GM06990 (cell line): Measurements from ENCODE around the gene PPP1R3F.

Source experiments
- DNase-seq: peaks from one replicate; pipeline ENCODE4 v3.0.0-alpha.2; 2011; ENCODE audit not compliant: insufficient read length; ENCODE audit errors: extremely low read depth
- H3K27me3 ChIP-seq: replicated peaks from 2 replicates; pipeline ENCODE4 v1.6.0; 2011; ENCODE audit warnings: low read length; ENCODE audit not compliant: control insufficient read depth, insufficient read depth
- H3K36me3 ChIP-seq: 2 replicates; pipeline ENCODE4 v1.5.1; 2011; ENCODE audit warnings: low read length; ENCODE audit not compliant: control insufficient read depth, insufficient read depth
- H3K4me3 ChIP-seq: replicated peaks from 2 replicates; pipeline ENCODE4 v1.5.1; 2011; ENCODE audit warnings: low read depth, mild to moderate bottlenecking, control low read depth, low read length
- CTCF ChIP-seq: IDR thresholded peaks from 2 replicates; pipeline ENCODE4 v1.5.1; 2011; ENCODE audit warnings: low read length, control low read depth, mild to moderate bottlenecking, inconsistent platforms; ENCODE audit not compliant: insufficient read depth, poor library complexity, severe bottlenecking

The PPP1R3F gene

GRCh38 chrX:49269010-49269766, 405 bp upstream of the PPP1R3F start:
- peak; percentile 94 for DNase-seq
- H3K36me3 ChIP-seq = no peaks in the 10 kb centered on the region; the same call in 1 of the 2 replicates
- H3K4me3 ChIP-seq = peak overlapping the region; percentile 71
- no peak for TF ChIP-seq CTCF
- H3K27me3 ChIP-seq = no peaks in the 10 kb centered on the region

GRCh38 chrX:49270249-49270921, 792 bp downstream of the PPP1R3F start:
- Histone ChIP-seq H3K36me3 (no peaks in the 10 kb centered on the region; the same call in 1 of the 2 replicates), H3K27me3 (no peaks in the 10 kb centered on the region), H3K4me3 (peak overlapping the region; percentile 73)
- no peak for TF ChIP-seq CTCF
- peak; percentile 30 for DNase-seq

GRCh38 chrX:49271341-49271740, 1.7 kb downstream of the PPP1R3F start:
- Histone ChIP-seq H3K27me3 (no peaks in the 10 kb centered on the region), H3K36me3 (no peaks in the 10 kb centered on the region; the same call in 1 of the 2 replicates), H3K4me3 (peak overlapping the region; percentile 73; the same call in 1 of the 2 replicates)
- no peak for TF ChIP-seq CTCF
- DNase-seq = no peak

GRCh38 chrX:49272421-49272820, 2.8 kb downstream of the PPP1R3F start:
- Histone ChIP-seq H3K36me3 (no peaks in the 10 kb centered on the region; the same call in 1 of the 2 replicates), H3K27me3 (no peaks in the 10 kb centered on the region), H3K4me3 (no peak overlapping the region)
- no peak for TF ChIP-seq CTCF
- no peak for DNase-seq

GRCh38 chrX:49273181-49273727, 3.7 kb downstream of the PPP1R3F start:
- Histone ChIP-seq H3K36me3 (no peaks in the 10 kb centered on the region; the same call in 1 of the 2 replicates), H3K27me3 (no peaks in the 10 kb centered on the region), H3K4me3 (no peak overlapping the region)
- no peak for DNase-seq
- TF ChIP-seq CTCF = no peak
